ENCODE data around the gene SLC14A1. TPM values are rescaled to one million over a fixed set of nuclear protein-coding genes. Genes with fewer than 3 reads are reported as not detected.

Gene SLC14A1
- total RNA-seq, 2 experiments from 2014 or later, result 0.26 to 0.74 TPM

GRCh38 chr18:45765796-45766195 is 41.8 kb downstream of the SLC14A1 start:
- Mint-ChIP-seq H3K27ac (no peak overlapping the region), H3K4me1 (ENCODE audit: low read depth) (no peaks in the 10 kb centered on the region), H3K36me3 (ENCODE audit: low read depth) (no peaks in the 10 kb centered on the region), H3K9me3 (no peaks in the 10 kb centered on the region), H3K27me3 (ENCODE audit: low read depth) (peaks cover 5% of the 10 kb centered on the region), H3K4me3 (no peak overlapping the region)
- intact Hi-C loops (cut with micrococcal nuclease), result no loop called here
- CTCF ChIA-PET, result no interaction called here
- DNase-seq, result no peak

DNA sequence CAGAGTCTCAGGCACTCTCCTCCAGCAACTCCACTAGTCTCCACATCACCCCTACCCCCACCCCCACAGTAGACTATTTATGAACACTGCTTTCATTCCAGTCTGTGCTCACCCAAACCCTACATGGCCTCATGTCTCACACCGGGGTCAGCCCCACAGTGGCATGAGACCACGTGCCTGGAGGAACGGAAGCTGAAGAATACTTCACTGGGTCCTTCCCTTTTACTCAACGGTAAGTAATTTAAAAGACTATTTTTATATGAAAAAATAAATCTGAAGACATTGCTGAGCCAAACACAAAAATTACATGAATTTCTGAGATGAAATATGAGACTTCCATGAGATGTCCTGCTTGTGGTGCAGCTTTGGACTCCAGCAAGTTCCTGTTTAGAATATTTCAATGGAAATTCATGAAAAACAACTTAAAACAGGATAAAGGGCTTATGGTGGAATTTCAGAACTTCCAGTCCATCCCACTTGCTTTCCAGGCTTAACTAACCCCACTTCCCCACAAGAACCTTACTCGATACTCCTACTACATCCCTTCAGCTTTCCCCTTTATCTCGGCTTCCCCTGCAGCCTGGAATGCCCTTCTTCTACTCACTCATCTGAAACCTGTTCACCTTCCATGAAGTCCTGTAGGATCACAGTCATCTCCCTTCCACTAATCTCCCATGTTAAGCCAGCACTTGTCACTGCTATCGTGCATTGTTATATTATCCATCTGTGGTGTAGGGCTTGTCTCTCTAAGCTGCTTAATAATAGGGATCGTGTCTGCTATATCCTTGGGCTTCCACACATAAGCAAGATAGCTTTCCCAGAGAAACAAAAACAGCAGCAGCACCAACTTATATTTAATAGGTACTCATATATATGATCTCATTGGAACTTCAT is 47.9 kb downstream of the SLC14A1 start:
- Mint-ChIP-seq H3K9me3 (no peaks in the 10 kb centered on the region), H3K36me3 (ENCODE audit: low read depth) (no peaks in the 10 kb centered on the region), H3K27me3 (ENCODE audit: low read depth) (peaks cover 9% of the 10 kb centered on the region), H3K4me1 (ENCODE audit: low read depth) (peaks cover 10% of the 10 kb centered on the region), H3K27ac (no peak overlapping the region), H3K4me3 (no peak overlapping the region)
- intact Hi-C loops (cut with micrococcal nuclease), result no loop called here
- DNase-seq, result no peak
- CTCF ChIA-PET, result interaction anchor here (1.0 kb wide), 1 partner anchor 49 kb away, joined by 3 read pairs; no protein-coding TSS in a partner anchor

- CTCF ChIA-PET, result interaction anchor here (1.7 kb wide), 1 partner anchor 28 kb away, joined by 4 read pairs; no protein-coding TSS in a partner anchor
- H3K9me3 Mint-ChIP-seq, result no peaks in the 10 kb centered on the region
- DNase-seq, result no peak
- peaks cover 10% of the 10 kb centered on the region for H3K4me1 Mint-ChIP-seq (ENCODE audit: low read depth)
- intact Hi-C loops (cut with micrococcal nuclease), result loop anchor here (2.0 kb wide), 1 partner anchor 101 kb away; no protein-coding TSS in a partner anchor
- peaks cover 9% of the 10 kb centered on the region for H3K27me3 Mint-ChIP-seq (ENCODE audit: low read depth)
- H3K4me3 Mint-ChIP-seq, result no peak overlapping the region
- H3K36me3 Mint-ChIP-seq (ENCODE audit: low read depth), result no peaks in the 10 kb centered on the region
- H3K27ac Mint-ChIP-seq, result no peak overlapping the region
These were observed 50.1 kb downstream of the SLC14A1 start for GRCh38 chr18:45774065-45774521.

DNA sequence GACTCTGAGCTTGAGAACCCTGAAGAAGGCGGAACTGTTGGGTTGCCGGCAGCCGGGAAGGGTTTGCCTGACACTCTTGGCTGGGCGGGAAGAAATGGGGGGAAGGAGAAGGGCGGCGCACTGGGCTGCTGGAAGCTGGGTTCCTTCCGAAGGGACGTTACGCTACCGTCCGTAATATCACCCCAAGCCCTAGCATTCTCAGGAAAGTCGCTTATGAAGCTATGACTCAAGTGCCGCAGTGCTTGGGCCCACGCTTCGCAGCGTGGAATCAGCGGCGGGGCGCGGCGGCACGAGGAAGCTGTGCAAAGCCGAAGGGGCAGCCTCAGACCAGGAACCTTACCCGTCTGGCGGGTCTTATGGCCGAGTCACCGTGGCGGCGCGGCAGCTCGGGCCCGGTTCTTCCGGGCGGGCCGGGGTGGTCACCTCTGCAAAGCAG is 51.3 kb downstream of the SLC14A1 start:
- peak; percentile 83 for DNase-seq
- H3K27me3 Mint-ChIP-seq (ENCODE audit: low read depth), result peaks cover 7% of the 10 kb centered on the region
- CTCF ChIA-PET, result interaction anchor here (0.9 to 1.5 kb wide), 7 partner anchors 9 to 109 kb away, joined by 3 to 7 read pairs (median 4); no protein-coding TSS in a partner anchor
- no peak overlapping the region for H3K27ac Mint-ChIP-seq
- H3K36me3 Mint-ChIP-seq (ENCODE audit: low read depth), result no peaks in the 10 kb centered on the region
- peak overlapping the region; percentile 79 for H3K4me3 Mint-ChIP-seq
- no peaks in the 10 kb centered on the region for H3K9me3 Mint-ChIP-seq
- intact Hi-C loops (cut with micrococcal nuclease), result loop anchor here (2.0 to 5.0 kb wide), 2 partner anchors 62 to 100 kb away; no protein-coding TSS in a partner anchor
- peaks cover 10% of the 10 kb centered on the region for H3K4me1 Mint-ChIP-seq (ENCODE audit: low read depth)

DNA sequence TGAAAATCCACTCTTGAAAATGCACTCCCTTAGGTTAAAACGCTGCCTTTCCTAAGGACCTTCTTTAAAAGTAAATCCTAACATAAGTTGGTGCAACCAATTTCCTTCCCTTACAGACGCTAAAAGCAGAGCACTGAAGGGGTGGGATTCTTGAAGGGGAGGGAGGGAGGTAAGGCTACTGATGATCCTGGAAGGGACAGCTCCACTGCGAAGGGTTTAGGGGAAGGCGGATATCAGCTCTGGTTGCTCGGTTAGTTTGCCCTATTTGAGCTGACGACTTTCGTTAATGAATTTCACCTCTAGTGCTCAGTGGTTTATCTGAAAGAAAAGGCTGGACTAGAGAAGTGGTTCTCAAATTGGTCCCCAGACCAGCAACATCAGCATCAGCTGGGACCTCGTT is 51.8 kb downstream of the SLC14A1 start:
- H3K27me3 Mint-ChIP-seq (ENCODE audit: low read depth), result peaks cover 7% of the 10 kb centered on the region
- CTCF ChIA-PET, result interaction anchor here (0.9 to 1.5 kb wide), 7 partner anchors 8 to 110 kb away, joined by 3 to 7 read pairs (median 4); no protein-coding TSS in a partner anchor
- H3K9me3 Mint-ChIP-seq, result no peaks in the 10 kb centered on the region
- intact Hi-C loops (cut with micrococcal nuclease), result loop anchor here (2.0 to 5.0 kb wide), 2 partner anchors 62 to 99 kb away; no protein-coding TSS in a partner anchor
- no peaks in the 10 kb centered on the region for H3K36me3 Mint-ChIP-seq (ENCODE audit: low read depth)
- no peak for DNase-seq
- H3K27ac Mint-ChIP-seq, result no peak overlapping the region
- peak overlapping the region; percentile 79 for H3K4me3 Mint-ChIP-seq
- peaks cover 10% of the 10 kb centered on the region for H3K4me1 Mint-ChIP-seq (ENCODE audit: low read depth)

- no peak for DNase-seq
- peaks cover 10% of the 10 kb centered on the region for H3K4me1 Mint-ChIP-seq (ENCODE audit: low read depth)
- H3K4me3 Mint-ChIP-seq, result no peak overlapping the region
- peaks cover 4% of the 10 kb centered on the region for H3K27me3 Mint-ChIP-seq (ENCODE audit: low read depth)
- intact Hi-C loops (cut with micrococcal nuclease), result loop anchor here (5.0 kb wide), 1 partner anchor 60 kb away; no protein-coding TSS in a partner anchor
- H3K36me3 Mint-ChIP-seq (ENCODE audit: low read depth), result no peaks in the 10 kb centered on the region
- CTCF ChIA-PET, result no interaction called here
- H3K9me3 Mint-ChIP-seq, result no peaks in the 10 kb centered on the region
- no peak overlapping the region for H3K27ac Mint-ChIP-seq
These were observed 53.4 kb downstream of the SLC14A1 start for GRCh38 chr18:45777393-45777792.

GRCh38 chr18:45780568-45780967 is 56.6 kb downstream of the SLC14A1 start:
- Mint-ChIP-seq H3K4me1 (ENCODE audit: low read depth) (peaks cover 5% of the 10 kb centered on the region), H3K27me3 (ENCODE audit: low read depth) (no peaks in the 10 kb centered on the region), H3K27ac (no peak overlapping the region), H3K4me3 (no peak overlapping the region), H3K36me3 (ENCODE audit: low read depth) (no peaks in the 10 kb centered on the region), H3K9me3 (no peaks in the 10 kb centered on the region)
- no peak for DNase-seq
- CTCF ChIA-PET, result no interaction called here
- intact Hi-C loops (cut with micrococcal nuclease), result no loop called here

- Mint-ChIP-seq H3K36me3 (ENCODE audit: low read depth) (no peaks in the 10 kb centered on the region), H3K27me3 (ENCODE audit: low read depth) (no peaks in the 10 kb centered on the region), H3K4me1 (ENCODE audit: low read depth) (peaks cover 5% of the 10 kb centered on the region), H3K9me3 (no peaks in the 10 kb centered on the region), H3K27ac (no peak overlapping the region), H3K4me3 (no peak overlapping the region)
- DNase-seq, result no peak
- intact Hi-C loops (cut with micrococcal nuclease), result no loop called here
- CTCF ChIA-PET, result no interaction called here
These were observed 58.7 kb downstream of the SLC14A1 start for GRCh38 chr18:45782662-45783061.

- CTCF ChIA-PET, result interaction anchor here (1.4 kb wide), 1 partner anchor 8 kb away, joined by 4 read pairs; no protein-coding TSS in a partner anchor
These were observed 59.4 kb downstream of the SLC14A1 start for GRCh38 chr18:45783097-45784075.

GRCh38 chr18:45785134-45785533 is 61.2 kb downstream of the SLC14A1 start:
- H3K4me3 Mint-ChIP-seq, result no peak overlapping the region
- intact Hi-C loops (cut with micrococcal nuclease), result no loop called here
- H3K27me3 Mint-ChIP-seq (ENCODE audit: low read depth), result no peaks in the 10 kb centered on the region
- H3K4me1 Mint-ChIP-seq (ENCODE audit: low read depth), result peaks cover 5% of the 10 kb centered on the region
- no peak overlapping the region for H3K27ac Mint-ChIP-seq
- DNase-seq, result peak; percentile 31
- no peaks in the 10 kb centered on the region for H3K9me3 Mint-ChIP-seq
- no peaks in the 10 kb centered on the region for H3K36me3 Mint-ChIP-seq (ENCODE audit: low read depth)
- CTCF ChIA-PET, result no interaction called here

More at GRCh38 chr18:45783097-45784075, 59.4 kb downstream of the SLC14A1 start:
- Mint-ChIP-seq H3K27ac (no peak overlapping the region), H3K27me3 (ENCODE audit: low read depth) (no peaks in the 10 kb centered on the region), H3K4me3 (no peak overlapping the region), H3K9me3 (no peaks in the 10 kb centered on the region), H3K36me3 (ENCODE audit: low read depth) (no peaks in the 10 kb centered on the region), H3K4me1 (ENCODE audit: low read depth) (peaks cover 5% of the 10 kb centered on the region)
- intact Hi-C loops (cut with micrococcal nuclease), result no loop called here
- no peak for DNase-seq

- H3K36me3 Mint-ChIP-seq (ENCODE audit: low read depth), result no peaks in the 10 kb centered on the region
- CTCF ChIA-PET, result no interaction called here
- H3K27ac Mint-ChIP-seq, result no peak overlapping the region
- no peaks in the 10 kb centered on the region for H3K27me3 Mint-ChIP-seq (ENCODE audit: low read depth)
- intact Hi-C loops (cut with micrococcal nuclease), result no loop called here
- peaks cover 5% of the 10 kb centered on the region for H3K4me1 Mint-ChIP-seq (ENCODE audit: low read depth)
- no peak overlapping the region for H3K4me3 Mint-ChIP-seq
- H3K9me3 Mint-ChIP-seq, result peaks cover 3% of the 10 kb centered on the region
- DNase-seq, result no peak
These were observed 63.0 kb downstream of the SLC14A1 start for GRCh38 chr18:45786941-45787340.

DNA sequence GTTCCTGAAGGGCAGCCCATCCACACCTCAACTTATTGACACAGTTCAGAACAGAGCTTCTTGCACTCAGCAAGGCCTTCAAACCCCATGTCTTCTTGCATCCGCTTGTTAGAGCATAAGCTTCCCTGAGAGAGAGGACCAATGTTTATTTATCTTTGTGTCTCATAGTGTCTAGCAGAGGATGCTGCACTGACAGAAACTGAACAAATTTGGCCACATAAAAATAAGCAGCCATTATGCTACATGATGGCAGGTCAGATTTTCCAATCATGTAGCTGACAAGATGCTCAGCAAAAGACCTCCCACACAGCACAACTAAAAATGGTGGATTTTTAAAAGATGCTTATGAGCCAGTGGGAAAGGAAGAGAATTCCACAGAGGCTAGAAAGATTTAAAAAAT is 63.4 kb downstream of the SLC14A1 start:
- Mint-ChIP-seq H3K9me3 (peaks cover 4% of the 10 kb centered on the region), H3K27me3 (ENCODE audit: low read depth) (no peaks in the 10 kb centered on the region), H3K4me1 (ENCODE audit: low read depth) (peaks cover 5% of the 10 kb centered on the region), H3K4me3 (no peak overlapping the region), H3K36me3 (ENCODE audit: low read depth) (no peaks in the 10 kb centered on the region), H3K27ac (no peak overlapping the region)
- no peak for DNase-seq
- CTCF ChIA-PET, result no interaction called here
- intact Hi-C loops (cut with micrococcal nuclease), result no loop called here

All from activated naive CD4-positive, alpha-beta T cell treated with anti-CD3 and anti-CD28 coated beads for 36 hours (primary cell).